ENCODE data around the gene SPR.

Gene SPR

GRCh38 chr2:72935611-72935957, 48.4 kb downstream of the SPR start:
- Histone ChIP-seq H3K36me3 (ENCODE audit: control insufficient read depth, insufficient read depth, low read length) (no peaks in the 10 kb centered on the region), H3K27ac (ENCODE audit: low read depth, low read length) (no peak overlapping the region), H3K27me3 (ENCODE audit: control insufficient read depth, insufficient read depth, low read length) (peaks cover 64% of the 10 kb centered on the region), H3K4me1 (ENCODE audit: control insufficient read depth, insufficient read depth, low read length) (peaks cover 13% of the 10 kb centered on the region), H3K4me3 (ENCODE audit: low read depth, low read length) (no peak overlapping the region), H3K9me3 (ENCODE audit: control insufficient read depth, insufficient read depth, low read length) (no peaks in the 10 kb centered on the region), H3K9ac (ENCODE audit: low read depth, low read length) (no peak overlapping the region)

GRCh38 chr2:72936660-72937355, 49.6 kb downstream of the SPR start:
- H3K4me3 ChIP-seq (ENCODE audit: low read depth, low read length), result no peak overlapping the region
- peaks cover 18% of the 10 kb centered on the region for H3K4me1 ChIP-seq (ENCODE audit: control insufficient read depth, insufficient read depth, low read length)
- no peaks in the 10 kb centered on the region for H3K36me3 ChIP-seq (ENCODE audit: control insufficient read depth, insufficient read depth, low read length)
- no peaks in the 10 kb centered on the region for H3K9me3 ChIP-seq (ENCODE audit: control insufficient read depth, insufficient read depth, low read length)
- no peak overlapping the region for H3K27ac ChIP-seq (ENCODE audit: low read depth, low read length)
- no peak overlapping the region for H3K9ac ChIP-seq (ENCODE audit: low read depth, low read length)
- peaks cover 52% of the 10 kb centered on the region for H3K27me3 ChIP-seq (ENCODE audit: control insufficient read depth, insufficient read depth, low read length)

GRCh38 chr2:72937356-72937669, 50.1 kb downstream of the SPR start:
- H3K4me1 ChIP-seq (ENCODE audit: control insufficient read depth, insufficient read depth, low read length), result peaks cover 18% of the 10 kb centered on the region

GRCh38 chr2:72938455-72938854, 51.2 kb downstream of the SPR start:
- H3K9me3 ChIP-seq (ENCODE audit: control insufficient read depth, insufficient read depth, low read length), result no peaks in the 10 kb centered on the region
- peaks cover 18% of the 10 kb centered on the region for H3K4me1 ChIP-seq (ENCODE audit: control insufficient read depth, insufficient read depth, low read length)
- no peak overlapping the region for H3K27ac ChIP-seq (ENCODE audit: low read depth, low read length)
- H3K9ac ChIP-seq (ENCODE audit: low read depth, low read length), result no peak overlapping the region
- no peaks in the 10 kb centered on the region for H3K36me3 ChIP-seq (ENCODE audit: control insufficient read depth, insufficient read depth, low read length)
- no peak overlapping the region for H3K4me3 ChIP-seq (ENCODE audit: low read depth, low read length)
- H3K27me3 ChIP-seq (ENCODE audit: control insufficient read depth, insufficient read depth, low read length), result peaks cover 35% of the 10 kb centered on the region

More at GRCh38 chr2:72937356-72937669, 50.1 kb downstream of the SPR start:
- H3K9me3 ChIP-seq (ENCODE audit: control insufficient read depth, insufficient read depth, low read length), result no peaks in the 10 kb centered on the region
- H3K36me3 ChIP-seq (ENCODE audit: control insufficient read depth, insufficient read depth, low read length), result no peaks in the 10 kb centered on the region
- H3K27me3 ChIP-seq (ENCODE audit: control insufficient read depth, insufficient read depth, low read length), result peaks cover 47% of the 10 kb centered on the region
- H3K9ac ChIP-seq (ENCODE audit: low read depth, low read length), result no peak overlapping the region
- no peak overlapping the region for H3K27ac ChIP-seq (ENCODE audit: low read depth, low read length)
- no peak overlapping the region for H3K4me3 ChIP-seq (ENCODE audit: low read depth, low read length)

- Histone ChIP-seq H3K9me3 (ENCODE audit: control insufficient read depth, insufficient read depth, low read length) (no peaks in the 10 kb centered on the region), H3K9ac (ENCODE audit: low read depth, low read length) (no peak overlapping the region), H3K27me3 (ENCODE audit: control insufficient read depth, insufficient read depth, low read length) (peaks cover 24% of the 10 kb centered on the region), H3K36me3 (ENCODE audit: control insufficient read depth, insufficient read depth, low read length) (peaks cover 7% of the 10 kb centered on the region; the same call in 1 of the 2 replicates), H3K4me3 (ENCODE audit: low read depth, low read length) (no peak overlapping the region), H3K27ac (ENCODE audit: low read depth, low read length) (peak overlapping the region; percentile 26), H3K4me1 (ENCODE audit: control insufficient read depth, insufficient read depth, low read length) (peaks cover 18% of the 10 kb centered on the region)
Measured at GRCh38 chr2:72940361-72940760, 53.2 kb downstream of the SPR start.

GRCh38 chr2:72940786-72941185, 53.6 kb downstream of the SPR start:
- peaks cover 7% of the 10 kb centered on the region; the same call in 1 of the 2 replicates for H3K36me3 ChIP-seq (ENCODE audit: control insufficient read depth, insufficient read depth, low read length)
- H3K27ac ChIP-seq (ENCODE audit: low read depth, low read length), result peak overlapping the region; percentile 26
- no peak overlapping the region for H3K4me3 ChIP-seq (ENCODE audit: low read depth, low read length)
- H3K9me3 ChIP-seq (ENCODE audit: control insufficient read depth, insufficient read depth, low read length), result no peaks in the 10 kb centered on the region
- H3K27me3 ChIP-seq (ENCODE audit: control insufficient read depth, insufficient read depth, low read length), result peaks cover 19% of the 10 kb centered on the region
- peaks cover 18% of the 10 kb centered on the region for H3K4me1 ChIP-seq (ENCODE audit: control insufficient read depth, insufficient read depth, low read length)
- H3K9ac ChIP-seq (ENCODE audit: low read depth, low read length), result no peak overlapping the region
